Liver (tissue), 9 donors: Measurements from ENCODE around the gene TOX4. TPM values are rescaled to one million over a fixed set of nuclear protein-coding genes. Genes with fewer than 3 reads are reported as not detected.

Experiments used
- DNase-seq: peaks from one replicate; pipeline ENCODE4 v3.0.0-alpha.2; 2017; ENCODE audit warnings: low spot score
- H3K27ac ChIP-seq, 2 donors: one replicate each; pipeline ENCODE4 v1.7.0; 2013; ENCODE audit warnings: inconsistent platforms in 2 of 2, low read length in 2 of 2, control low read depth in 1 of 2, low read depth in 1 of 2, mild to moderate bottlenecking in 1 of 2
- H3K27me3 ChIP-seq, 4 donors: one replicate each; pipeline versions ENCODE4 v1.6.1 to v1.7.0; 2013; ENCODE audit warnings: low read length in 3 of 4, inconsistent platforms in 1 of 4, mild to moderate bottlenecking in 1 of 4, moderate library complexity in 1 of 4; ENCODE audit not compliant: control insufficient read depth in 4 of 4, insufficient read depth in 4 of 4
- H3K36me3 ChIP-seq, 4 donors: one replicate each; pipeline versions ENCODE4 v1.6.1 to v1.7.0; 2013; ENCODE audit warnings: low read length in 3 of 4, mild to moderate bottlenecking in 3 of 4, low read depth in 1 of 4, moderate library complexity in 1 of 4; ENCODE audit not compliant: control insufficient read depth in 4 of 4, insufficient read depth in 3 of 4
- H3K4me1 ChIP-seq, 4 donors: one replicate each; pipeline versions ENCODE4 v1.6.1 to v1.7.0; 2013; ENCODE audit warnings: low read length in 3 of 4, mild to moderate bottlenecking in 3 of 4, moderate library complexity in 1 of 4; ENCODE audit not compliant: control insufficient read depth in 4 of 4, insufficient read depth in 4 of 4
- H3K4me3 ChIP-seq, 3 donors: one replicate each; pipeline versions ENCODE4 v1.6.1 to v1.7.0; 2013; ENCODE audit warnings: low read length in 3 of 3, control low read depth in 1 of 3, low read depth in 1 of 3, mild to moderate bottlenecking in 1 of 3
- H3K9ac ChIP-seq, 2 donors: one replicate each; pipeline ENCODE4 v1.7.0; 2013; ENCODE audit warnings: low read length in 2 of 2, mild to moderate bottlenecking in 2 of 2, moderate library complexity in 2 of 2, control low read depth in 1 of 2, low read depth in 1 of 2
- H3K9me3 ChIP-seq, 4 donors: one replicate each; pipeline versions ENCODE4 v1.6.1 to v1.7.0; 2013; ENCODE audit warnings: low read length in 3 of 4; ENCODE audit not compliant: control insufficient read depth in 4 of 4
- EGR1 ChIP-seq, 2 donors: IDR thresholded peaks; 2 replicates each; pipeline ENCODE4 v1.6.1; 2016 to 2018; ENCODE audit warnings: antibody characterized with exemption in 2 of 2, low read depth in 2 of 2
- FOXA1 ChIP-seq: IDR thresholded peaks from 2 replicates; pipeline ENCODE4 v1.6.1; 2016; ENCODE audit warnings: antibody characterized with exemption
- GABPA ChIP-seq, 2 donors: IDR thresholded peaks in 1 of 2; conservative IDR thresholded peaks in 1 of 2; 2 replicates each; pipeline ENCODE4 v1.6.1; 2016; ENCODE audit warnings: antibody characterized with exemption in 2 of 2, mild to moderate bottlenecking in 1 of 2, moderate library complexity in 1 of 2
- HNF4A ChIP-seq, 2 donors: conservative IDR thresholded peaks; 2 replicates each; pipeline ENCODE4 v1.6.1; 2016; ENCODE audit warnings: antibody characterized with exemption in 2 of 2, mild to moderate bottlenecking in 2 of 2
- JUND ChIP-seq, 2 donors: IDR thresholded peaks; 2 replicates each; pipeline ENCODE4 v1.6.1; 2016; ENCODE audit warnings: antibody characterized with exemption in 2 of 2
- MAX ChIP-seq: IDR thresholded peaks from 2 replicates; pipeline ENCODE4 v1.6.1; 2016; ENCODE audit warnings: antibody characterized with exemption
- NR2F2 ChIP-seq: IDR thresholded peaks from 2 replicates; pipeline ENCODE4 v1.6.1; 2016; ENCODE audit warnings: antibody characterized with exemption
- RAD21 ChIP-seq, 2 donors: IDR thresholded peaks; 2 replicates each; pipeline ENCODE4 v1.6.1; 2016; ENCODE audit warnings: antibody characterized with exemption in 2 of 2, mild to moderate bottlenecking in 2 of 2
- REST ChIP-seq: IDR thresholded peaks from 2 replicates; pipeline ENCODE4 v1.6.1; 2016; ENCODE audit warnings: antibody characterized with exemption, mild to moderate bottlenecking
- RXRA ChIP-seq, 2 donors: IDR thresholded peaks; 2 replicates each; pipeline ENCODE4 v1.6.1; 2017 to 2018; ENCODE audit warnings: antibody characterized with exemption in 2 of 2, mild to moderate bottlenecking in 1 of 2
- SP1 ChIP-seq: IDR thresholded peaks from 2 replicates; pipeline ENCODE4 v1.6.1; 2018; ENCODE audit warnings: antibody characterized with exemption, mild to moderate bottlenecking
- TAF1 ChIP-seq: conservative IDR thresholded peaks from 2 replicates; pipeline ENCODE4 v1.6.1; 2016; ENCODE audit warnings: antibody characterized with exemption, mild to moderate bottlenecking
- YY1 ChIP-seq: IDR thresholded peaks from 2 replicates; pipeline ENCODE4 v1.6.1; 2016; ENCODE audit warnings: antibody characterized with exemption, mild to moderate bottlenecking
- ZBTB33 ChIP-seq: IDR thresholded peaks from 2 replicates; pipeline ENCODE4 v1.6.1; 2016; ENCODE audit warnings: antibody characterized with exemption
- WGBS: extraction: QIAGEN DNeasy Blood & Tissue Kit; methylation state at CpG from one replicate; pipeline ENCODE4 v1.1.7; 2013; 5-methylcytosine and 5-hydroxymethylcytosine counted together
- polyA plus RNA-seq, 2 donors: library from polyadenylated mRNA; stranded (reverse) in 1 of 2; unstranded in 1 of 2; fragments of 200-250 nt in 1 of 2; fragments of >200 nt in 1 of 2; fragmentation: Nextera tagmentation in 1 of 2; extraction: Ambion mirVana in 1 of 2; gene quantifications; one replicate each; pipeline versions ENCODE4 v1.2.1 to v1.2.3, GENCODE V29; 2013 to 2015
- total RNA-seq, 2 donors: library from RNA; depleted of rRNA; stranded (reverse); fragments of >200 nt; gene quantifications; one replicate each; pipeline ENCODE4 v1.2.3, GENCODE V29; 2014
- TF ChIP-seq, protein P1 (sequence below): IDR thresholded peaks from 2 replicates; pipeline ENCODE4 v1.6.1; 2016; ENCODE audit warnings: antibody characterized with exemption
- donor health status: healthy.
- donor health status: healthy.
- donor health status: healthy.
- donor health status: healthy.
- donor health status: healthy.

Gene TOX4
- total and polyA plus RNA-seq, 4 donors: 16.9 to 29.8 (median 20.4) TPM

DNA sequence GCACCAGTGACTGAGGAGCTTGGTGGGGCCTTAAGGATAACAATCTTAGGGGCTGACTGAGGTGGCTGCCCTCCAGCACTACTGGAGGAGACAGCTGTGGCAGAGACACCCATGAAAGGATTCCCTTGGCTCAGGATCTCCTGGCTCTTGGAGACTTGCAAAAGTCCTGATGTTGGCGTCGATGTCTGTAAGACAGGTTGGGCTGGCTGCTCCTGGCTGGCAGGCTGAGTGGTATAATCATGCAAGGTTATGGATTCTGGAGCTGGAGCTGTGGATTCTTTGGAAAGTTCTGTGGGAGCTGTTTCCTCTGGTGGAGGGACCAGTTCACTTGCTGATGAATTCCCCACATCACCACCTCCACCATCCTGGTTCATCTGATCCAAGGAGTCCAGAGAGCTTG, 45.9 kb upstream of the TOX4 start:
- Histone ChIP-seq H3K4me1 (peaks cover 0 to 9% (median 6%) of the 10 kb centered on the region in 4 donors), H3K36me3 (peaks cover 18 to 43% (median 32%) of the 10 kb centered on the region in 4 donors), H3K9ac (no peak overlapping the region), H3K27me3 (no peaks in the 10 kb centered on the region), H3K4me3 (no peak overlapping the region), H3K9me3 (no peaks in the 10 kb centered on the region), H3K27ac (no peak overlapping the region)
- TF ChIP-seq TAF1 (no peak), JUND (IDR thresholded peaks at IDR 0.05) (no peak), MAX (no peak), SP1 (no peak), FOXA1 (no peak), EGR1 (IDR thresholded peaks at IDR 0.05; ENCODE audit: low read depth in 2 of 2) (no peak), YY1 (no peak), NR2F2 (no peak), REST (no peak), RAD21 (IDR thresholded peaks at IDR 0.05) (no peak), GABPA (IDR thresholded peaks at IDR 0.05 in 1 of 2, conservative IDR thresholded peaks at IDR 0.05 in 1 of 2) (no peak), HNF4A (conservative IDR thresholded peaks at IDR 0.05) (no peak)
- TF ChIP-seq, protein P1, sequence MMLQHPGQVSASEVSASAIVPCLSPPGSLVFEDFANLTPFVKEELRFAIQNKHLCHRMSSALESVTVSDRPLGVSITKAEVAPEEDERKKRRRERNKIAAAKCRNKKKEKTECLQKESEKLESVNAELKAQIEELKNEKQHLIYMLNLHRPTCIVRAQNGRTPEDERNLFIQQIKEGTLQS: no peak
- 97% methylated on average over 2 of the region's 2 CpGs for WGBS
- DNase-seq: no peak

DNA sequence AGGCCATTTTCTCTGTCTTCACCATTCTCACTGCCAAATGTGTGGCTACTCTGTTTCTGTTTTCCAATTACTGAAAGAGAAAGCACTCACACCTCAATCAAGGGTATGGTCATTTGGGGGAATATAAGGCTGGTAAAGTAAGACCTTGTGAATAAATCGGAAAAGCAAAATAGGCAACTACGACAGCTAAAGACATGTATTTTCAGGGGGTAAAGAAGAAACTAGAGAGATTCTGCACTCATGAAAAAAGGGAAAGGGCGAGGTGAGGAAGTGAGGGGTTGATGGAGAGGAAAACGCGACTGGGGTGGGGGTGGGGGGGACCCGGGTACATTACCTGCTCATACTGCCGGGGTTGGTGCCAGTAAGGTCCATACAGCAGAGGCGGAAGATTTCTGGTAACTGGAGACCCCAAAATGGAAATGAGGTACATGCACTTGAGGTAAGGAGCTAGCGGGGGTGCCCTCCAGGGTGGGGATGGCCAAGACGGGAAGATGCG, 40.4 kb upstream of the TOX4 start:
- H3K4me3 ChIP-seq: peak overlapping the region; percentile 84 to 99 (median 90)

More for the DNA sequence above, 40.4 kb upstream of the TOX4 start:
- peaks cover 0 to 2% (median 0%) of the 10 kb centered on the region in 4 donors for H3K36me3 ChIP-seq
- 2% methylated on average over 11 of the region's 11 CpGs for WGBS
- H3K9me3 ChIP-seq: no peaks in the 10 kb centered on the region
- peaks cover 2 to 21% (median 14%) of the 10 kb centered on the region in 4 donors for H3K4me1 ChIP-seq
- H3K27ac ChIP-seq: peak overlapping the region; percentile 84 to 85
- no peak for DNase-seq
- no peaks in the 10 kb centered on the region for H3K27me3 ChIP-seq
- peak overlapping the region; percentile 30 to 65 for H3K9ac ChIP-seq
- TF ChIP-seq FOXA1: no peak
- no peak for TF ChIP-seq RXRA (IDR thresholded peaks at IDR 0.05)
- no peak for TF ChIP-seq RAD21 (IDR thresholded peaks at IDR 0.05)
- no peak for TF ChIP-seq ZBTB33
